HG02798 (cell line): ENCODE results near the gene ADIPOQ.
A peak's percentile ranks its signal among the peaks of the same experiment; 100 is the strongest.
"Not testable (repeated sequence)": the region's sequence is repeated elsewhere in the genome, so short reads cannot be mapped to it uniquely, and the experiment has no call there.

Source experiments
- ATAC-seq: cut with Tn5 transposase; IDR thresholded peaks from one replicate; pipeline ENCODE4 v1.9.1; 2021; ENCODE audit warnings: mild to moderate bottlenecking; ENCODE audit not compliant: unreplicated experiment, poor library complexity

The ADIPOQ gene

DNA sequence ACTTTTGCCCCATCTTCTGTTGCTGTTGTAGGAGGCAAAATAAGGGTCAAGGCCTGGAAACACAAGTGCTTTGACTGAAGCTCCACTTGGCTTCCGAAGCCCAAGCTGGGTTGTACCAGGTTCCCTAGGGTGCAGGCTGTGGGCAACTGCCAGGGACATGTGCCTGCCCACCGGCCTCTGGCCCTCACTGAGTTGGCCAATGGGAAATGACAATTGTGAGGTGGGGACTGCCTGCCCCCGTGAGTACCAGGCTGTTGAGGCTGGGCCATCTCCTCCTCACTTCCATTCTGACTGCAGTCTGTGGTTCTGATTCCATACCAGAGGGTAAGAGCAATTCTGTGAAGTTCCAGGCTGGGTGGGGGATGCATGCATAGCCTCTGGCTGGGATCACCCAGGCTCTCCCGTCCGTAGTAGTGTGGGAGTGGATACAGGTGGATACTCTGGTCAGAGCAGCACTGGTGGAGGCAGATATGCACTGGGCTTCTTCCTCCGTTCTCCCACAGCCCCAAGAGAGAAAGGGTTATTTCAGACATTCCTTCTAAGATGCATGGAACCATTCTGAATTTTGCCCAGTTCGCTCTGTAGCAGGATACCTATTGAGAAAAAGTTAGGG, at the start of gene ADIPOQ:
ADIPOQ (plus strand) TSS at position 285 of the 613 bp plus-strand sequence. CDS start 10,349 bp downstream, outside the sequence.
- no peak for ATAC-seq

DNA sequence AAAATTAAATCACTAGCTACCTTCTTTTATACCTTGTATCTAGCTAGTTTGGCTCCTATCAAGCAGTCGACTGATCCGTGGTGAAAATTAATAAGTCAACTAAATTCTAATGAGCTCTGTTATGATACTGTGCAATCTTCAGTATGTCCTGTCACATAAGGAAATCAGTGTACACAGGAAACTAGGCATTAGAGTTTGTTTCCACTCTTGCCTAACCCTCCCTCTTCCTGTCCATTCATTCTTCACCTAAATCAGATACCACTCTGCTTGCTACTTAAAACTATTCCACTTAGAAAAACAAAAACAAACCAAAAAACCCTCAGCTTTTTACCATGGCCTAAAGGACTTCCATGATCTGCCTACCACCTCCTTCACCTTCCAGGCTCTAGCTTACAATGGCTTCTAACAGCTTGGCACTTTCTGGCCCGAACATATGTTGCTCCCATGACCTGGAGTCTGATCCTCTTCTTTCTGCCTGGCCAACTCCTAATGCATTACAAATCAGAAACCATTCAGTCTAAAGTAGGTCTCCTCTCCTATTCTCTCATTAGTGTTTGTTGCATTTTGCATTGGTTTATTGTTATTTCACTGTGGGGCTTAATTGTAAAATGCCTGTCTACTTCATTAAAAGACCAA, 44.2 kb upstream of the ADIPOQ start:
- ATAC-seq: no peak

DNA sequence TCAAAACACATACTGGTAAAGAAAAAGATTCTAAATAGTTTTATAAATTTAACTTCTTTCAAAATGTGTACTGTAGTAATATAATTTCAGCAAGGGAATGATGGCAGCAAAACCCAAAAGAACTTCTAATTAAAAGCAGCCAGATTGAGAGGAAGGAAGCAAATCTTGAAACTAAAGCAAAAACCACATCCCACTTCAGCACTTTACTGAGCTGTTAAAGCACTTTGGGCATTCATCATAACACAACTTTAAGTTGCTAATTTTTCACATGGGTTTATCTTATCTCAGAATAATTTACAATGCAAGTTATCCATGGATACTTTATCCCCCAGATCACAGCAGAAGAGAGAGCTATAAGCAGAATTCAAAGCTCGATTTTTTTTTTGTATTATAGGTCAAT, 42.2 kb upstream of the ADIPOQ start:
- no peak for ATAC-seq

DNA sequence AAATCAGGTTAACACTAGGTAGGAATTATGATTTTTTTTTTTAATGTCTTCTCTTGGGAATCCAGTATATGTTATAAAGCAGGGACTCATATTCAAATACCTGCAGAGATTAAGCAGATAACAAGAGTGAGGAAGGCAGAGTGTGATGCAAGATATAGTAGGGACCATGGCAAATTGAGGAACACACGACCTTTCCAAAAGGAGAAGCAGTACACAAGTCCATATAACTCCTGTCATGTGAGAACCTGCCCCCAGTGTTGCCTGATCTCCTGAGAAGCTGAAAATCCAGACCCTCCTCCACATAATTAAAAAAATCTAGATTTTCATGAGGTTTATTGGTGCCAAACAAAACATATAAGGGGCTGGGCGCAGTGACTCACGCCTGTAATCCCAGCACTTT, 39.8 kb upstream of the ADIPOQ start:
- ATAC-seq: no peak

DNA sequence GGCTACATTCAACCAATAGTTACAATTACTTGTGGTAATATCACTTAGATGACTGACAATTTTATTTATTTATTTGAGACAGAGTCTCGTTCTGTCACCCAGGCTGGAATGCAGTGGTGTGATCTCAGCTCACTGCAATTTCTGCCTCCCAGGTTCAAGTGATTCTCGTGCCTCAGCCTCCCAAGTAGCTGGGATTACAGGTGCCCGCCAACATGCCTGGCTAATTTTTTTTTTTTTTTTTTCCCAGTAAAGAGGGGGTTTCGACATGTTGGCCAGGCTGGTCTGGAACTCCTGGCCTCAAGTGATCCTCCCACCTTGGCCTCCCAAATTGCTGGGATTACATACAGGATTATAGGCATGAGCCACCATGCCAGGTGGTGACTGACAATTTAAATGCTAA, 39.1 kb upstream of the ADIPOQ start:
- ATAC-seq: not testable (repeated sequence)

DNA sequence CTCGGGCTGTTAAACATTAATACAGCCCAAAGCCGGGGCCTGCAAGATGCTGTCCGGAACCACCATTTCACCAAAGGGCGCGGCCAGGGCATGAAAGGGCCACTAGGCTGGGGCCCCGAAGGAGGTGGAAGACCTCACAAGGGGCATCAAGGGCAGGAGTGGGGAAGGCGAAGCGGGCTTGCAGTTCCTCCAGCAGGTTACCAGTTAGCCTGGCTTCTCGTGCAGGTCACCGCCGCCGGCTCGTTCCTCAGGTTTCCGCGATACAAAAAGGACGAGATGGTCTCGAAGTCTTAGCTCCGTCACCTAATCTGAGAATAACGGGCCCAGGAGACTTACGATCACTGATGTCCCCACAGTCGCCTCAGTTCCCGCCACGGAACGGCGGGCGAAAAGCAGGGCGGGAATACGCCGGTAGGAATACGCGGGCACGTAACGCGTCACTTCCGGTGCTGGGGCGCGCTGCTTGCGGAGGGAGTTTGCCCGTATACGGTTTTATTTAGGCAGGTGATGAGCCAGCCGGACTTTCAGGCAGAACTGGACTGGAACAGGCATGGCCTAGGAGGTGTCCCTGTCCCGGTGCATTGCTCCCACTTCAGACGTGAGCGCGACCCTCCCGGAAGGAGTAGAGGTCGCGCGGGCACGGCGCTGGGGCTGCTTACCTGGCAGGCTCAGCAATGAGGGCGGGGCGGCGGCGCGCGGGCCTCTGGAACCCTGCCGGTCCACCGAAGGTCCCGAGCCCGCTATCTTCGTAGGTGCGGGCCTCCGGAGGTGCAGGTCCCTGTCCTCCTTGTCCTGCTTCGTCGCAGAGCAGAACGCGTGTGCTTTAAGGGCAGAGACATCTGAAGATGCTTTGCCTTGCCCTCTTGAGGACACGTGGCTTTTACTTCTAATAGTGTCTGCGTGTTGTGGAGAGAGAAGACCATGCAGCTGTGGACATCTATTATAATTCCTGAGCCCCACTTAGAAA, 36.1 kb upstream of the ADIPOQ start, which contains the start of gene RFC4:
RFC4 (minus strand) TSS at position 394 of the 967 bp plus-strand sequence. CDS start 1,769 bp downstream, outside the sequence.
- ATAC-seq: peak; percentile 97

DNA sequence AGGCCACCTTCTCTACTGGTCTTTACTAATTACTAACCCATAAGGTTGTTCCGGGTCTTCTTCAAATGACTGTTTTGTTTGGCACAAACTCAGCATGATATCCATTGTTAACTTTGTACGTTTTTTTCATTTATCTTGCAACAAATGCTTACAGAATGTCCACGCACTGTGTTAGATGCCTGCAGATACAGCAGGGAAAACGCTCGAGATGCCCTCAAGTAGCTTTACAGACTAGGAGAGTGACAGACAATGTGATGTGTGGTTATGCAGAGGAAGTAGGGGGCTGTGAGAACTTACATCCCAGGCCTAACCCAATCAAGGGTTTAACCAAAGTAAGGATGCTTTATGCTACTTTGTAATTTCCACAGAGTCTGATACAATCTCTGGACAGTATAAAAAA, 35.3 kb upstream of the ADIPOQ start:
- no peak for ATAC-seq

DNA sequence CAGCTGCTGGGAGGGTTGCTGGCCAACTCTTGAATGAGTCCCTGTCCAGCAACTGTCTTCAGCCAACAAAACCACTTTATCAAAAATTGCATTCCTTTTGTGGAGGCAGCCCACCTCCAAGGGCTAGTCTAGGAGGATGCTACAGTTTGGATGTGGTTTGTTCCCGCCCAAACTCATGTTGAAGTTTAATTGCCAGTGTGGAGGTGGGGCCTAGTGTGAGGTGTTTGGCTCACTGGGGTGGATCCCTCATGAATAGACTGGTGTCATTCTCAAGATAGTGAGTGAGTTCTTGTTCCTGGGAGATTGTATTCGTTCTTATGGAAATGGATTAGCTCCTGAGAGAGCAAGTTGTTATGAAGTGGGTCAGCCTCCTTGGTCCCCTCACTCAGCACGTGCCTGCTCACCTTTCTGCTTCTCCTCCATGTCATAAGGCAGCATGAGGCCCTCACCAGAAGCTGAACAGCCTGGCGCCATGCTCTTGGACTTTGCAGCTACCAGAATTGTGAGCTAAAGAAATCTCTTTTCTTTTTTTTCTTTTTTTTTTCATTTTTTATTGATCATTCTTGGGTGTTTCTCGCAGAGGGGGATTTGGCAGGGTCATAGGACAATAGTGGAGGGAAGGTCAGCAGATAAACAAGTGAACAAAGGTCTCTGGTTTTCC, 32.0 kb upstream of the ADIPOQ start:
- no peak for ATAC-seq

DNA sequence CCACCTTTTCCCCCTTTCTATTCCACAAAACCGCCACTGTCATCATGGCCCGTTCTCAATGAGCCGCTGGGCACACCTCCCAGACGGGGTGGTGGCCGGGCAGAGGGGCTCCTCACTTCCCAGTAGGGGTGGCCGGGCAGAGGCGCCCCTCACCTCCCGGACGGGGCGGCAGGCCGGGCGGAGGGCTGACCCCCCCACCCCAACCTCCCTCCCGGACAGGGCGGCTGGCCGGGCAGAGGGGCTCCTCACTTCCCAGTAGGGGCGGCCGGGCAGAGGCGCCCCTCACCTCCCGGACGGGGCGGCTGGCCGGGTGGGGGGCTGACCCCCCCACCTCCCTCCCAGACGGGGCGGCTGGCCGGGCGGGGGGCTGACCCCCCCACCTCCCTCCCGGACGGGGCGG, 31.2 kb upstream of the ADIPOQ start:
- not testable (repeated sequence) for ATAC-seq

DNA sequence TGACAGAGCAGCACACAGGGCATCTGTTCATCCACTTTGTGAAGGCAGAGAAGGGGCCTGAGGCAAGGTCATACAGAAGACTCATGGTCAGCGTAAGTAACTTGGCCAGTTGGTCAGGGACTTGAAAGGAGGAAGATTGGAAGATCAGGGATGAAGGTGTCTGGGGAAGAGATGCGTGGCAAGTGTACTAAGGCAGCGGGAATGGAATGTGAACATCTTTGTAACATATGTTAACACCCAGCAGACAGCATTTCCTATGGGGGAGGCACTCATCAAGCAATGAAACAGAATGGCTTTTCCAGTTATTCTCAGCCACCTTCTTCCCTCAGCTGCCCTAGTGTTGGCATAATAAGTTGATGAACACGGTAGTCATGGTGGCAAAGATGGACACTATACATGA, 28.4 kb upstream of the ADIPOQ start:
- no peak for ATAC-seq

DNA sequence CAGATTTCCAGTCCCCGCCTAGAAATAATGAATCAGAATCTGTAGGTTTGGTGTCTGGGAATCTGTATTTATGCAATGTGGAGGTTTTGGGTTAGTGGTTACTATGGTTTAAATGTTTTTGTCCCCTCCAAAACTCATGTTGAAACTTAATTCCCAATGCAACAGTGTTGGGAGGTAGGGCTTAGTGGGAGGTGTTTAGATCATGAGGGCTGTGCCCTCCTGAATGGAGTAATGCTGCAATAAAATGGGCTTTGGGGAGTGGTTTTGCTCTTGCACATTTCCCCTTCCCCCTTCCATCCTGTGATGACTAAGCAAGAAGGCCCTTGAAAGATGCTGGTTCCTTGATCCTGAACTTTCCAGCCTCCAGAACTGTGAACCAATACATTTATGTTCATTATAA, 27.1 kb upstream of the ADIPOQ start:
- no peak for ATAC-seq

DNA sequence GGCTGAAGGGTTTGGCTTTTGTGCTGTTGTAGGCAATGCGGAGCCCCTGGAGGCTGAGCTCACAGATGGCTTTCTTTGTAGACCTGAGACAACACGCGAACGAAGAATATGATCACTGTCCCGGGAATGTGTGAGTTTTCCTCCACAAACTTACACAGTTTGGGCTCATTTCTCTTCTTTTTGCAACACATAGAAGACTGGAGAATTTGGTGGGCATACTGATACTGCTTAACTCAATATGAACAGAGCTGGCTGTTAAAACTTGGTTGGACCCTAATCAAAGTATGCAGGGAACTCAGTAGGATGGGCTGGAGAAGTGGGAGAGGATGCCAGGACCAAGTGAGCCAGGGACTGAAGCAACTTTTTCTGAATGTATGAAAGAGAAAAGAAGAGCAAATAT, 24.0 kb upstream of the ADIPOQ start:
- no peak for ATAC-seq

DNA sequence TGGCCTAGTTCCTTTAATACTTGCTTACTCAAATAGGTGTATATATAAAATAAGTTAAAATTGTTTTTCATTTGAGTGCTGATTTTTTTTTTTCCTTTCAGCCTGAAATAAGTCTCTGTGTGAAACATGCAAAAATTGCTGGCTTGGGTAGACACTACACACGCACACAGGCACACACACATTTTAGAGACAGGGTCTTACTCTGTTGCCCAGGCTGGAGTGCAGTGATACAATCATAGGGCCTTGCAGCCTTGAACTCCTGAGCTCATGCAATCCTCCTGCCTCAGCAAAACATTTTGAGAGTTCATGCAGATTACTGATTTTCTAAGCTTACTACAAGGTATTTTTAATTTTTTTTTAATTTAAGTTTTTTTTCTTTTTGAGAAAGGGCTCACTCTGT, 23.6 kb upstream of the ADIPOQ start:
- ATAC-seq: no peak

DNA sequence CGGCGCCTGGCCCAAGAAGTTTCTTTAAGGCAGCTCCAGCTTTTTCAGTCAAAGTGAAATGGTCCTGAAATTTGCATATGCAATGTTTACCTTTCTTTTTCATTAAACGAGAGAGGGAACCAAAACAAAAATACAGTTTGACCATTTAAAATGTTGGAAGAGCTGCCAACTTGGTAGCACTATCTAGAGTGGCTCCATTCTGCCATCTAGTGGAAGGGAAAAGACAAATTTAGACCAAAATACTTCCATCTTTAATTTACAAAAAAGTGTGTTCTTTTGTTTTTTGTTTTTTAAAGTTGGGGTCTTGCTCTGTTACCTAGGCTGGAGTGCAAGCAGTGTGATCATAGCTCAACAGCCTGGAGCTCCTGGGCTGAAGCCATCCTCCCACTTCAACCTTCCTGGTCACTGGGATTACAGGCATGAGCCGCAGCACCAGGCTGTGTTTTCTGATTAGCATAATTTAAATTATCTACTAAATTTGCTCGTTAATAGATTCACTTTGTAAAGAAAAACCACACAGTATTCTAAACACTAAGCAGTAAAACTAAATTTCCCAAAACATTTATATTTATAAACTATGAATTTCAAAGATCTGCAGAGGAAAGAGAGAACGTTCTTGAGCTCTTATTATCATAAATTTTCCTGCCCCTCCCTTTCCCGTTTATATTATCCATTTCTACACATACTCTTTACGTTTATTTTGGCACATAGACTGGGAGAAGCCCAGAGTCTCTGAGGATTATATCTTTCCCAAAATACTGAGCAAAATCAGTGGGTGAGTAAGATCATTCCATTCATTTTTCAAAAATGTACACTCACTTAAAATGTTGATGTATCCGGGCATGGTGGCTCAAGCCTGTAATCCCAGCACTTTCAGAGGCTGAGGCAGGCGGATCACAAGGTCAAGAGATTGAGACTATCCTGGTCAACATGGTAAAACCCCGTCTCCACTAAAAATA, 20.8 kb upstream of the ADIPOQ start:
- no peak for ATAC-seq

DNA sequence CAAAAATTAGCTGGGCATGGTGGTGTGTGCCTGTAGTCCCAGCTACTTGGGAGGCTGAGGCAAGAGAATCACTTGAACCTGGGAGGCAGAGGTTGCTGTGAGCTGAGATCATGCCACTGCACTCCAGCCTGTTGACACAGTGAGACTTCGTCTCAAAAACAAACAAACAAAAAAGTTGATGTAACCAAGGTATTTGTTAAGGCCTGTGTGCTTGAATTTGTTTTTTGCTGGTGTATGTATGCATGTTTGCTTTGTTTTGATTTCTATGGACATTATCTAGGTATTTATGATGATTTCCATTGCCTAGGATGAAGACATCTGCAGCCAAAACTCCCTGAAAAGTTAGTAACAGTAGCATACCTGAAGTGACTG, 20.1 kb upstream of the ADIPOQ start:
- ATAC-seq: not testable (repeated sequence)

DNA sequence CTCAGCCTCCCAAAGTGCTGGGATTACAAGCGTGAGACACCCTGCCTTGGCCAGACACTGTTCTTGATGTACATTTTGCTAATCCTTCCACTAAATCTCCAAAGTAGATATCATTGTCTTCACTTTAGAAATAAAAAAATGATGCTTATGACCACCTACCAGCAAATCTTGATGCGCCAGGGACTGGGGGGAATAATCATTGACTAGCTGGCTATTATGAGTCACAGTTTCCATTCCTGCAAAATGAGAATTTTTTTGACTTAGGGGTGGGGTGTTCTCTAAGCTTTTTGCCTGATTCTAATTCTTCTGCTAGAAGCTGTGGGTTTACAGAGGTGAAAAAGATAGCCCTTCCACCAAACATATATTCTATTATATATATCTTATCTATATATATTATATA, 19.1 kb upstream of the ADIPOQ start:
- no peak for ATAC-seq

DNA sequence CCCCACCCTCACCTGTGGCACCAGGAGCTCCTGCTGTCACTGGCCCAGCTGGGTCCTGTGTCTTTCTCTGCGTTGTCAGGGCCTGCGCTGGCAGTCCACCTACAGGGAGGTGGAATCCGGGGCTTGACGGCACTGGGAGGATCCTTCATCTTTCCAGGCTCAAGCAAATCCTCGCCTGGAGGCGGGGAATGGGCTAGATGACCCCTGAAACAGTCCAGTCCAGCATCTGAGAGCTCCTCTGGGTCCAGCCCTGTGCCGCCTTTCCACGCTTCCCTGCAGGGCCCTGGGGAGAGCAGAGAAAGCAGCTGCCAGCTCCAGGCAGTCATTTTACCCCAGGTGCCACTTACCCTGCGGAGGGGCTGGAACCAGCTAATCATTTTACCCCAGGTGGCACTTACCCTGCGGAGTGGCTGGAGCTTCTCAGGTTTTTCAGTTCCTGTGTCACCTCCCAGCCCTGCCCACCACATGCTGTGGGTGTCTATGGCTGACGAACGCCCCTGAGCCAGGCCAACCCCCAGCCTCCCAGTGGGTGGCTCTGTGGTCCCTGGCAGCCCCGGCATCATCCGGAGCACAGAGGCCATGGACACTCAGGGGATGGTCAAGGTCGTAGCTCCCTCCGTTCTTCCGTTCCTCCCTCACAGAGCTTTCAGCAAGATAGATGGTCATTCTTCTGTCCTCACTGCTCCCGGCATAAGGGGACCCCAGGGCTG, 17.9 kb upstream of the ADIPOQ start:
- ATAC-seq: no peak

DNA sequence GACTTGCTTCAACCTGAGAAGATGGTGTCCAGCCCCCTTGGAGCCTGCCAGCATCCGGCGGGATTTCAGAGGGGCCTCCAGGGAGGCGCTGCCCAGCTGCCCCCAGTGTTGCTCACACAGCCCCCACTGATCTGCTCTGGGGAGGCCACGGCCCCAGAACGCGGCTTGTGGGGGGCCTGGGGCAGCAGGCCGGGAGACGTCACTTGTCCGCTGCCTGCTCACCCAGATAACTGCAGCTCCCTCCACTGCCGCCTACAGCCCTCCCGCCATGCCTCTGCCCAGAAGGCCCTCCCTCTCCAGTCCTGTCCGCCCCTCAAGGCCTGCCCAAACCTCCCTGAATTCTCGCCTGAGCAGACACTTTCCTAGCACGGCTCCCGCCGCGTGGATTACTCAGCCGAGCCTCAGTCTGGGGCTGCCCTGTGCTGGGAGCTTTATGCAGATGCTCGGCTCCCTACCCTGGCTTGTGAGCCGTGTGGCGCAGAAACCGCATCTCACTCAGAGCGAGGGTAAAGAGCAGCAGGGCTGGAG, 17.2 kb upstream of the ADIPOQ start:
- no peak for ATAC-seq
